ENCODE results near the gene ACP7. TPM values are rescaled to one million over a fixed set of nuclear protein-coding genes. Genes with fewer than 3 reads are reported as not detected.

Gene ACP7
- total and polyA plus RNA-seq, 9 of the 15 experiments (the other 6 are each of a cell fraction or from before 2014, with no cell fraction given), result not detected

- TF ChIP-seq TARDBP (IDR thresholded peaks at IDR 0.05) (no peak), HES1 (IDR thresholded peaks at IDR 0.05; ENCODE audit: low read depth) (no peak), CEBPG (CRISPR knock-in tag; IDR thresholded peaks at IDR 0.05) (no peak), CEBPG (tag; conservative IDR thresholded peaks at IDR 0.05 in 1 of 2, IDR thresholded peaks at IDR 0.05 in 1 of 2) (peak in 1 of 2 experiments; percentile 37; a peak in 1 of 4 replicates), REST (IDR thresholded peaks at IDR 0.05; ENCODE audit: borderline replicate concordance) (peak; percentile 80; the same call in 1 of the 2 replicates), REST (CRISPR knock-in tag; IDR thresholded peaks at IDR 0.05; ENCODE audit: low read depth) (no peak), HNRNPH1 (optimal IDR thresholded peaks at IDR 0.05; ENCODE audit: low read depth, low read length) (no peak), SOX6 (IDR thresholded peaks at IDR 0.05) (no peak), AFF1 (IDR thresholded peaks at IDR 0.05; ENCODE audit: low read depth in 1 of 2, partially characterized antibody in 2 of 2) (no peak), SMC3 (conservative IDR thresholded peaks at IDR 0.05; ENCODE audit: insufficient read depth, low read depth, low read length) (peak; percentile 45), ZNF217 (CRISPR knock-in tag; IDR thresholded peaks at IDR 0.05) (no peak), YY1 (IDR thresholded peaks at IDR 0.05; ENCODE audit: borderline replicate concordance in 1 of 3, control insufficient read depth in 1 of 3, extremely low read depth in 1 of 3, insufficient read depth in 3 of 3, insufficient read length in 1 of 3, insufficient replicate concordance in 2 of 3, low read depth in 1 of 3, low read length in 2 of 3) (peak in 2 of 3 experiments; percentile 25 to 55)
Observed at GRCh38 chr19:39038098-39038497, 46.1 kb upstream of the ACP7 start (continued).

Measured in K562 (cell line).